ENCODE data around the gene ENTPD3.

The ENTPD3 gene

DNA sequence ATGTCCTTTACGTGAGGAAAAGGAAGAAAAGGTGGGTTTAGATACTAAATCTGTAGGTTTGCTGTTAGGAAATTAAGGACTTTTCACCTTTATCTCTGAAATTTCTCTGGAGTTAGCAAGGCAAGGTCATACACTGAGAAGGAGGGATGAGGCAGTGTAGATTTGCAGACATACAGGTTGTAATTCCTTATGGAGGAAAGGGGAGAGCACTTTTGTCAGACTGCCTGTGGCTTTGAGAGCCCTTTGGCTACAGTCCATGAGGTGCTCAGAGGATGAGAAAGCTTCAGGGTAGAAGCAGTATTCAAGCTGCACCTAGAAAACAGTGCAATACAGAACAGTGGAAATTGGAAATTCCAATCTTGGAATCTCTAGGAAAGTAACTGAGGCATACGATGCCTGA is 78.5 kb downstream of the ENTPD3 start:
- DNase-seq (ENCODE audit: low spot score), result no peak

DNA sequence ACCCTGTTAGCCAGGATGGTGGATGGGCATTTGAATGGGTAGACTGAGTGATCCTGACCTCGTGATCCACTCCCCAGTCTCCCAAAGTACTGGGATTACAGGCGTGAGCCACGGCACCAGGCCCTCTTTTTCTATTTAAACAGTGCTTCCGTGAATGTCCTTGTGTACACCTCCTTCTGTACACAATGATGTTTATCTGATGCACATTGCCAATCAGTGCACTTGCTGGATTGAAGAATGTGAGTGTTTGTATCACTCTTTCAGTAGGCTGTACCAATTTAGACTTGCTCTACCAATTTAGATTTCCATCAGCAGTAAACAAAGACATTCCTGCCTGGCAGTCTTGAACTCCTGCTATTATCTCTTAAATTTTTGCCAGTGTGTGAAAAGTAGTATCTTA is 81.0 kb downstream of the ENTPD3 start:
- no peak overlapping the region for H3K27ac ChIP-seq
- no peak overlapping the region for H3K4me3 ChIP-seq
- no peak for DNase-seq (ENCODE audit: low spot score)
- TF ChIP-seq, protein P1, sequence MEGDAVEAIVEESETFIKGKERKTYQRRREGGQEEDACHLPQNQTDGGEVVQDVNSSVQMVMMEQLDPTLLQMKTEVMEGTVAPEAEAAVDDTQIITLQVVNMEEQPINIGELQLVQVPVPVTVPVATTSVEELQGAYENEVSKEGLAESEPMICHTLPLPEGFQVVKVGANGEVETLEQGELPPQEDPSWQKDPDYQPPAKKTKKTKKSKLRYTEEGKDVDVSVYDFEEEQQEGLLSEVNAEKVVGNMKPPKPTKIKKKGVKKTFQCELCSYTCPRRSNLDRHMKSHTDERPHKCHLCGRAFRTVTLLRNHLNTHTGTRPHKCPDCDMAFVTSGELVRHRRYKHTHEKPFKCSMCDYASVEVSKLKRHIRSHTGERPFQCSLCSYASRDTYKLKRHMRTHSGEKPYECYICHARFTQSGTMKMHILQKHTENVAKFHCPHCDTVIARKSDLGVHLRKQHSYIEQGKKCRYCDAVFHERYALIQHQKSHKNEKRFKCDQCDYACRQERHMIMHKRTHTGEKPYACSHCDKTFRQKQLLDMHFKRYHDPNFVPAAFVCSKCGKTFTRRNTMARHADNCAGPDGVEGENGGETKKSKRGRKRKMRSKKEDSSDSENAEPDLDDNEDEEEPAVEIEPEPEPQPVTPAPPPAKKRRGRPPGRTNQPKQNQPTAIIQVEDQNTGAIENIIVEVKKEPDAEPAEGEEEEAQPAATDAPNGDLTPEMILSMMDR (IDR thresholded peaks at IDR 0.05), result no peak

More for the DNA sequence above, 78.5 kb downstream of the ENTPD3 start:
- TF ChIP-seq, protein P1 (IDR thresholded peaks at IDR 0.05), result no peak
- H3K27ac ChIP-seq, result no peak overlapping the region
- H3K4me3 ChIP-seq, result no peak overlapping the region

DNA sequence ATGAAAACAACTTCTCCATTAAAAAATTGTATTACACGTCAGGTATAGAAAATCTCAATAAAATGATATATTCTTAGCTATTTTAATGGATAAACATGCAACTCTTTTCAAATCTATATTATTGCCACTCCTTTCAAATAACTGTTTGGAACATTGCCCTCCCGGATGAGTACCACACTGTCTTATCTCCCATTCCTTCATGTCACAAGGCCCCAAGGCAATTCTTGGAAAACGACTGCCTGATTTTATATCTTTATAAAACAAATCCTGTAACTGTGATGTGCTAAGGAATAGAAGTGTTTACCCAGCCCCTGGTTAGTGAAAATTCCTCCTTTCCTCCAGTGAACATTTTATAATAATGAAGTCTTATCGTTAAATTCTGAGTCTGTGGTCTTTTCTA is 83.7 kb downstream of the ENTPD3 start:
- Histone ChIP-seq H3K27ac (no peak overlapping the region), H3K4me3 (no peak overlapping the region)
- TF ChIP-seq, protein P1 (IDR thresholded peaks at IDR 0.05), result no peak
- DNase-seq (ENCODE audit: low spot score), result no peak

DNA sequence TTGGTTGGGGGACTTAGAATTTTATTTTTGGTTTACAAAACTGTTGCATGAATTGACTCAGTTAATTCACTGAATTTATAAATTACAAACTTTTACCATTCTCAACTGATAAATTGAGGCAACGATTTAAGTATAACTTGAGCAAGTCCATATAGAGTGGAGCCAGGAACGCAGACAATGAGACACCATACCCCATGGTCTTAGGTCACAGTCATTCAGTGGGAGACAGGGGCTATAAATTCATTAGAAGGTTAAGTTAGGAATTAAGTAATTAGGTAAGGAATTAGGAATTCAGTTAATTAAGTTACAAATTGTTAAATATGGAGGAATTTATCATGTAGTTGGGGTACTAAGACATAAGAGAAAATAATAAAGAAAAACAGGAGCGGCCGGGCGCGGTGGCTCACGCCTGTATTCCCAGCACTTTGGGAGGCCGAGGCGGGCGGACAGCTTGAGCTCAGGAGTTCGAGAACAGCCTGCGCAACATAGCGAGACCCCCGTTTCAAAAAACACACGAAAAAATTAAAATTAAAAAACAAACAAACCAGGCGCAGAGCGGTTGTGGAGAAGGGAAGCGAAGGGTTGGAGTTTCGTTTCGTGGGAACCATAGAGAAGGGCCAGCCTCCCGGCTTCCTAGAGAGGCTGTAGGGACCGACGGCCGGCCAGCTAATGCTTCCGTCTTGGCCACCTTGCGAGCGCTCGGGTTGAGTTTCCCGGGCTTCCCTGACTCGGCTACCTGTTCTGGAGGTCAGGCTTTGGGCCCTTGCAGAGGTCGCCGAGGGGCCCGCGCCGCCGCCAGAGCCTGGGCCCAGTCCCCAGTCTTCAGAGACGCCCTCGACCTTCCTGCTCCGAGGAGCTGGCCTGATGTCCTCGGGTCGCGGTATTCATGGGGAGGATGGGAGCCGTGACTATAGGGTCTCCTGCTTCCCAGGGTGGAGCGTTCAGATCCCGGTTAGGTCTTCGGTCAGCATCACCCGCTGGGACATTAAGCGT is 89.8 kb downstream of the ENTPD3 start, which contains the start of gene ZNF619:
Gene ZNF619, plus strand, starts transcription at position 645 of the 993 bp plus-strand sequence. CDS start 858 bp downstream, outside the sequence.
- Histone ChIP-seq H3K27ac (peak within 1 kb of the TSS; percentile 65 to 73), H3K4me3 (peak within 1 kb of the TSS; percentile 79)
- TF ChIP-seq, protein P1 (IDR thresholded peaks at IDR 0.05), result no peak
- peak; percentile 84 for DNase-seq (ENCODE audit: low spot score)

DNA sequence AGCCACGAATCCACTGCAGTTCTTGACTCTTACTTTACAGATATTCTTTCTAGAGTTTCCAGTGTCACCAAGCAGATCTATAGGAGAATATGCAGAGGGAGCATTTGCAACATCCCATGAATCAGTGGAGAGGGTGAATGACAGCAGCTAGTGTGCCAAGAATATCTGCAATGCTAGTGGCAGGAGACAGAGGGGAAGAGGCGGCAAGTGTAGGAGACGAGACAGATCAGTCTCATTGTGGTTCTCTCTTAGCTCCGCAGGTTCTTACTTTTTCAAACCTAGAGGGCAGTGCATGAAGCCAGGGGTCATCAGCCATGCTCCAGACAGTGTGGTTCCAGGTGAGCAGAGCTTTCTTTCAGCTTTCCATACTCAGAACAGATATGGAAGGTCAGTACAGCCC is 90.7 kb downstream of the ENTPD3 start:
- TF ChIP-seq, protein P1 (IDR thresholded peaks at IDR 0.05), result no peak
- DNase-seq (ENCODE audit: low spot score), result no peak
- peak overlapping the region; percentile 79 for H3K4me3 ChIP-seq
- peak overlapping the region in 1 of 2 donors; percentile 65 for H3K27ac ChIP-seq

Data from coronary artery (tissue), 2 donors.